ENCODE data around the gene ROGDI. TPM values are rescaled to one million over a fixed set of nuclear protein-coding genes. Genes with fewer than 3 reads are reported as not detected.
A peak's percentile ranks its signal among the peaks of the same experiment; 100 is the strongest.

Gene ROGDI
- total and polyA plus RNA-seq, 9 of the 15 experiments (the other 6 are each of a cell fraction or from before 2014, with no cell fraction given), result 0.97 to 37.3 (median 16.5) TPM

DNA sequence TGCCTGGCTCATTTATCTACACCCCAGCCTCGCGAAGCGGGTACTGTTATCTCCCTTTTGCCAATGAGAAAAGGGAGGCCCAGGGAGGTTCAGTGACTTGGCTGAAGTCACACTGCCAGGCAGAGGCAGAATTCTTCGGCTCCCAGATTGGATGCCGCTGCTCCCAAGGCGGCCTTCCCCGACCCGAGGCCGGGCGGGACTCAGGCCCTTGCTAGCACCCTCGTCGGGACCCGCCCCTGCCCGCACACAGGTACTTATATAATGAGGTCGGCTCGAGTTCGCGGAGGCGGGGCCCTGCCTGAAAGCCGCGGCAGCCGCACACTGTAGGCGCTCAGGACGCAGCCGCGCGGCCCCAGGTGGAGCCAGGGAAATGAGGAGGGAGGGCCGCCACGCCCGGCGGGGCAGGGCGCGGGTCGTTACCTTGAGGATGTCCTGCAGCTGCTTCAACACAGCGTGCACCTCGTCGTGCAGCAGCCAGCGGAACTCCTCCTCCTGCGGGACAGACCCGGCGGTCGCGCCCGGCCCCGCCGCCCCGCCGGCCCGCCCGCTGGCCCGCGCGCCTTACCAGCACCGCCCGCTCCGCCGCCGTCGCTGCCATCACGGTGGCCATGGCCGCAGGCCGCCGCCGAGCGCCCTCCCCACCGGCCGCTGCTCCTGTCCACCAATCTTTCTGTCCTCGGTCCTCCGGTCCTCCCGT lies at the start of gene ROGDI (continued):
- TF ChIP-seq, protein P1, sequence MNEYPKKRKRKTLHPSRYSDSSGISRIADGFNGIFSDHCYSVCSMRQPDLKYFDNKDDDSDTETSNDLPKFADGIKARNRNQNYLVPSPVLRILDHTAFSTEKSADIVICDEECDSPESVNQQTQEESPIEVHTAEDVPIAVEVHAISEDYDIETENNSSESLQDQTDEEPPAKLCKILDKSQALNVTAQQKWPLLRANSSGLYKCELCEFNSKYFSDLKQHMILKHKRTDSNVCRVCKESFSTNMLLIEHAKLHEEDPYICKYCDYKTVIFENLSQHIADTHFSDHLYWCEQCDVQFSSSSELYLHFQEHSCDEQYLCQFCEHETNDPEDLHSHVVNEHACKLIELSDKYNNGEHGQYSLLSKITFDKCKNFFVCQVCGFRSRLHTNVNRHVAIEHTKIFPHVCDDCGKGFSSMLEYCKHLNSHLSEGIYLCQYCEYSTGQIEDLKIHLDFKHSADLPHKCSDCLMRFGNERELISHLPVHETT (CRISPR knock-in tag; conservative IDR thresholded peaks at IDR 0.05 in 1 of 2, IDR thresholded peaks at IDR 0.05 in 1 of 2), result peak in 1 of 2 experiments; percentile 84; a peak in 2 of 4 replicates
- TF ChIP-seq MAZ (CRISPR knock-in tag; conservative IDR thresholded peaks at IDR 0.05 in 1 of 2, IDR thresholded peaks at IDR 0.05 in 1 of 2) (0 out of 4 replicates have a peak, but pooled peaks of 1 of the 2 experiments have one; percentile 36), NFYB (IDR thresholded peaks at IDR 0.05; ENCODE audit: extremely low read depth, insufficient read length) (no peak), PRMT5 (CRISPR knock-in tag; IDR thresholded peaks at IDR 0.05) (no peak), RBM17 (IDR thresholded peaks at IDR 0.05; ENCODE audit: borderline replicate concordance, low read depth, low read length) (no peak), E2F3 (CRISPR knock-in tag; IDR thresholded peaks at IDR 0.05) (no peak), DIDO1 (tag; IDR thresholded peaks at IDR 0.05; ENCODE audit: low read depth) (no peak), LARP7 (IDR thresholded peaks at IDR 0.05) (no peak), HDAC3 (IDR thresholded peaks at IDR 0.05; ENCODE audit: borderline replicate concordance, partially characterized antibody) (no peak), BCOR (IDR thresholded peaks at IDR 0.05) (0 out of 2 replicates have a peak, but pooled peaks have one; percentile 14), PTBP1 (IDR thresholded peaks at IDR 0.05; ENCODE audit: low read depth, low read length) (no peak), CBX5 (IDR thresholded peaks at IDR 0.05; ENCODE audit: borderline replicate concordance, low read depth) (no peak), PHF8 (IDR thresholded peaks at IDR 0.05; ENCODE audit: borderline replicate concordance, low read length) (peak; percentile 46; the same call in 1 of the 2 replicates), SUPT5H (IDR thresholded peaks at IDR 0.05) (no peak), NFATC3 (IDR thresholded peaks at IDR 0.05) (no peak), U2AF1 (optimal IDR thresholded peaks at IDR 0.05; ENCODE audit: low read depth, low read length) (no peak), ZC3H11A (IDR thresholded peaks at IDR 0.05; ENCODE audit: low read depth, low read length) (no peak), TRIM28 (IDR thresholded peaks at IDR 0.05) (no peak), SIN3B (IDR thresholded peaks at IDR 0.05; ENCODE audit: low read depth) (peak; percentile 40; the same call in 1 of the 2 replicates), RB1 (IDR thresholded peaks at IDR 0.05; ENCODE audit: low read depth) (0 out of 2 replicates have a peak, but pooled peaks have one; percentile 33), CCNT2 (IDR thresholded peaks at IDR 0.05; ENCODE audit: borderline replicate concordance, extremely low read depth, insufficient read length, low read depth, low read length) (peak; percentile 73), HDAC1 (IDR thresholded peaks at IDR 0.05) (peak in 1 of 2 experiments; percentile 25; a peak in 1 of 4 replicates)
- TF ChIP-seq, protein P2, sequence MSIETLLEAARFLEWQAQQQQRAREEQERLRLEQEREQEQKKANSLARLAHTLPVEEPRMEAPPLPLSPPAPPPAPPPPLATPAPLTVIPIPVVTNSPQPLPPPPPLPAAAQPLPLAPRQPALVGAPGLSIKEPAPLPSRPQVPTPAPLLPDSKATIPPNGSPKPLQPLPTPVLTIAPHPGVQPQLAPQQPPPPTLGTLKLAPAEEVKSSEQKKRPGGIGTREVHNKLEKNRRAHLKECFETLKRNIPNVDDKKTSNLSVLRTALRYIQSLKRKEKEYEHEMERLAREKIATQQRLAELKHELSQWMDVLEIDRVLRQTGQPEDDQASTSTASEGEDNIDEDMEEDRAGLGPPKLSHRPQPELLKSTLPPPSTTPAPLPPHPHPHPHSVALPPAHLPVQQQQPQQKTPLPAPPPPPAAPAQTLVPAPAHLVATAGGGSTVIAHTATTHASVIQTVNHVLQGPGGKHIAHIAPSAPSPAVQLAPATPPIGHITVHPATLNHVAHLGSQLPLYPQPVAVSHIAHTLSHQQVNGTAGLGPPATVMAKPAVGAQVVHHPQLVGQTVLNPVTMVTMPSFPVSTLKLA (conservative IDR thresholded peaks at IDR 0.05), result peak in 1 of 2 experiments; percentile 49; a peak in 2 of 4 replicates
- TF ChIP-seq, protein P3, sequence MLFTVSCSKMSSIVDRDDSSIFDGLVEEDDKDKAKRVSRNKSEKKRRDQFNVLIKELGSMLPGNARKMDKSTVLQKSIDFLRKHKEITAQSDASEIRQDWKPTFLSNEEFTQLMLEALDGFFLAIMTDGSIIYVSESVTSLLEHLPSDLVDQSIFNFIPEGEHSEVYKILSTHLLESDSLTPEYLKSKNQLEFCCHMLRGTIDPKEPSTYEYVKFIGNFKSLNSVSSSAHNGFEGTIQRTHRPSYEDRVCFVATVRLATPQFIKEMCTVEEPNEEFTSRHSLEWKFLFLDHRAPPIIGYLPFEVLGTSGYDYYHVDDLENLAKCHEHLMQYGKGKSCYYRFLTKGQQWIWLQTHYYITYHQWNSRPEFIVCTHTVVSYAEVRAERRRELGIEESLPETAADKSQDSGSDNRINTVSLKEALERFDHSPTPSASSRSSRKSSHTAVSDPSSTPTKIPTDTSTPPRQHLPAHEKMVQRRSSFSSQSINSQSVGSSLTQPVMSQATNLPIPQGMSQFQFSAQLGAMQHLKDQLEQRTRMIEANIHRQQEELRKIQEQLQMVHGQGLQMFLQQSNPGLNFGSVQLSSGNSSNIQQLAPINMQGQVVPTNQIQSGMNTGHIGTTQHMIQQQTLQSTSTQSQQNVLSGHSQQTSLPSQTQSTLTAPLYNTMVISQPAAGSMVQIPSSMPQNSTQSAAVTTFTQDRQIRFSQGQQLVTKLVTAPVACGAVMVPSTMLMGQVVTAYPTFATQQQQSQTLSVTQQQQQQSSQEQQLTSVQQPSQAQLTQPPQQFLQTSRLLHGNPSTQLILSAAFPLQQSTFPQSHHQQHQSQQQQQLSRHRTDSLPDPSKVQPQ (CRISPR knock-in tag; IDR thresholded peaks at IDR 0.05; ENCODE audit: borderline replicate concordance), result no peak

Measured in K562 (cell line).